Lower lobe of right lung (tissue), 2 donors: Measurements from ENCODE around the gene RBBP8. TPM values are rescaled to one million over a fixed set of nuclear protein-coding genes. Genes with fewer than 3 reads are reported as not detected.
A peak's percentile ranks its signal among the peaks of the same experiment; 100 is the strongest.

Source experiments
- ATAC-seq, 2 donors: fragments of 200-7000 bp; cut with Tn5 transposase; one replicate each; pipeline ENCODE4 v1.9.1; 2020 to 2022; ENCODE audit warnings: mild to moderate bottlenecking in 2 of 2, moderate library complexity in 2 of 2
- DNase-seq: peaks from one replicate; pipeline ENCODE4 v3.0.0-alpha.2; 2020
- H3K27ac ChIP-seq: fragments of 200-600 bp; one replicate; pipeline ENCODE4 v1.8.0; 2022
- H3K27me3 ChIP-seq: fragments of 200-600 bp; one replicate; pipeline ENCODE4 v1.8.0; 2022; ENCODE audit warnings: low read depth
- H3K36me3 ChIP-seq: fragments of 200-600 bp; one replicate; pipeline ENCODE4 v1.8.0; 2022; ENCODE audit warnings: mild to moderate bottlenecking
- H3K4me1 ChIP-seq: fragments of 200-600 bp; one replicate; pipeline ENCODE4 v1.8.0; 2022
- H3K4me3 ChIP-seq: fragments of 200-600 bp; one replicate; pipeline ENCODE4 v1.8.0; 2022; ENCODE audit warnings: mild to moderate bottlenecking
- H3K9me3 ChIP-seq: fragments of 200-600 bp; one replicate; pipeline ENCODE4 v1.8.0; 2022
- CTCF ChIP-seq: fragments of 200-600 bp; IDR thresholded peaks from one replicate; pipeline ENCODE4 v1.8.0; 2022; ENCODE audit warnings: antibody characterized with exemption, mild to moderate bottlenecking
- intact Hi-C: fragments of 100-400 bp; cut with DNase I; formaldehyde crosslinking; loops from one replicate; pipeline ENCODE4 v1.11.0; 2022
- total RNA-seq: library from RNA; stranded (reverse); fragmentation: NEBNext Ultra II Directional; extraction: Animal tissue kit (Norgen Biotek cat#: 25700); gene quantifications from one replicate; pipeline ENCODE4 v1.2.1, GENCODE V29; 2021
- donor health status: DM: no; HTN: yes; CAD: no; lungs with severe emphysema.

The RBBP8 gene
- total RNA-seq, 1 donor from 2014 or later, result 32.7 TPM

GRCh38 chr18:22912149-22912548, 21.0 kb upstream of the RBBP8 start:
- Histone ChIP-seq H3K4me1 (no peaks in the 10 kb centered on the region), H3K27ac (no peak overlapping the region), H3K9me3 (no peaks in the 10 kb centered on the region), H3K36me3 (no peaks in the 10 kb centered on the region), H3K4me3 (no peak overlapping the region), H3K27me3 (no peaks in the 10 kb centered on the region)
- intact Hi-C loops, result no loop called here
- TF ChIP-seq CTCF, result no peak
- DNase-seq (no peak), ATAC-seq (no peak)

GRCh38 chr18:22912835-22913234, 20.3 kb upstream of the RBBP8 start:
- Histone ChIP-seq H3K36me3 (no peaks in the 10 kb centered on the region), H3K9me3 (no peaks in the 10 kb centered on the region), H3K4me1 (no peaks in the 10 kb centered on the region), H3K27ac (peak overlapping the region; percentile 59), H3K4me3 (no peak overlapping the region), H3K27me3 (no peaks in the 10 kb centered on the region)
- ATAC-seq (peak; percentile 91 to 94), DNase-seq (no peak)
- intact Hi-C loops, result no loop called here
- TF ChIP-seq CTCF, result no peak

- Histone ChIP-seq H3K27ac (peak overlapping the region; percentile 59), H3K9me3 (no peaks in the 10 kb centered on the region), H3K4me1 (no peaks in the 10 kb centered on the region), H3K27me3 (no peaks in the 10 kb centered on the region), H3K36me3 (no peaks in the 10 kb centered on the region), H3K4me3 (peak overlapping the region; percentile 36)
- ATAC-seq, result peak; percentile 97 to 98
- DNase-seq, result peak; percentile 65
- intact Hi-C loops, result no loop called here
- no peak for TF ChIP-seq CTCF
Measured at GRCh38 chr18:22913861-22914260, 19.3 kb upstream of the RBBP8 start.

GRCh38 chr18:22914633-22915032, 18.5 kb upstream of the RBBP8 start:
- intact Hi-C loops, result no loop called here
- Histone ChIP-seq H3K9me3 (no peaks in the 10 kb centered on the region), H3K27me3 (no peaks in the 10 kb centered on the region), H3K4me3 (peak overlapping the region; percentile 36), H3K36me3 (no peaks in the 10 kb centered on the region), H3K27ac (peak overlapping the region; percentile 10), H3K4me1 (no peaks in the 10 kb centered on the region)
- ATAC-seq (peak in 1 of 2 donors; percentile 35), DNase-seq (no peak)
- TF ChIP-seq CTCF, result no peak

- Histone ChIP-seq H3K27ac (no peak overlapping the region), H3K4me1 (no peaks in the 10 kb centered on the region), H3K9me3 (no peaks in the 10 kb centered on the region), H3K27me3 (no peaks in the 10 kb centered on the region), H3K4me3 (peak overlapping the region; percentile 36), H3K36me3 (no peaks in the 10 kb centered on the region)
- DNase-seq (no peak), ATAC-seq (no peak)
- TF ChIP-seq CTCF, result no peak
- intact Hi-C loops, result no loop called here
Measured at GRCh38 chr18:22915337-22915736, 17.8 kb upstream of the RBBP8 start.

GRCh38 chr18:22921772-22922171, 11.4 kb upstream of the RBBP8 start:
- no peaks in the 10 kb centered on the region for H3K4me1 ChIP-seq
- DNase-seq (no peak), ATAC-seq (no peak)
- H3K36me3 ChIP-seq, result no peaks in the 10 kb centered on the region
- no peak for TF ChIP-seq CTCF
- no peaks in the 10 kb centered on the region for H3K9me3 ChIP-seq
- H3K4me3 ChIP-seq, result no peak overlapping the region
- intact Hi-C loops, result no loop called here
- no peaks in the 10 kb centered on the region for H3K27me3 ChIP-seq
- no peak overlapping the region for H3K27ac ChIP-seq
